Measurements from ENCODE around the gene SCN3B. TPM values are rescaled to one million over a fixed set of nuclear protein-coding genes. Genes with fewer than 3 reads are reported as not detected.

The SCN3B gene
- total RNA-seq, 1 donor from 2014 or later, result 3.2 TPM

DNA sequence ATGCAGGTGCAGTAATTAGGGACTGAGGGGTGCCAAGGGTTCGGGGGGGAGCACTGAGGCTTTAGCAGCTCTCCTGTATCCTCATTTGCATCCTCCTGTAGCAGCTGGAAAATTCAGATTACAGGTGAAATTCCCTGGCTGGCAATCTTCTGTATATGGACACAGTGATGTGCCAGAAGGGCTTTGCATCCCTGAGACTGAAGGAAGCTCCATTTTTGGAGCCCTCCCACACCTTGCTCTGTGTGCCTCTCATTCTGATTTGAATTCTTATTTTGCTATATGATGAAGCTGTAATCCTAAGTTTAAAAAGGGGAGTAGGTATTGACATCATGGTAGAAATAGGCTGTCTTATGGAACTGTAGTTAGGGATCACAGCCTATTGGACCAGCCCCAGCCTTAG lies 46.6 kb downstream of the SCN3B start:
- Histone ChIP-seq H3K27ac (no peak overlapping the region), H3K9me3 (no peaks in the 10 kb centered on the region), H3K27me3 (no peaks in the 10 kb centered on the region), H3K4me1 (no peaks in the 10 kb centered on the region), H3K4me3 (no peak overlapping the region), H3K36me3 (no peaks in the 10 kb centered on the region)
- intact Hi-C loops (cut with DNase I), result no loop called here
- DNase-seq (ENCODE audit: extremely low spot score in 2 of 2), result no peak
- no peak for TF ChIP-seq POLR2AphosphoS5 (IDR thresholded peaks at IDR 0.05; ENCODE audit: insufficient read depth in 1 of 2, low read depth in 1 of 2)

DNA sequence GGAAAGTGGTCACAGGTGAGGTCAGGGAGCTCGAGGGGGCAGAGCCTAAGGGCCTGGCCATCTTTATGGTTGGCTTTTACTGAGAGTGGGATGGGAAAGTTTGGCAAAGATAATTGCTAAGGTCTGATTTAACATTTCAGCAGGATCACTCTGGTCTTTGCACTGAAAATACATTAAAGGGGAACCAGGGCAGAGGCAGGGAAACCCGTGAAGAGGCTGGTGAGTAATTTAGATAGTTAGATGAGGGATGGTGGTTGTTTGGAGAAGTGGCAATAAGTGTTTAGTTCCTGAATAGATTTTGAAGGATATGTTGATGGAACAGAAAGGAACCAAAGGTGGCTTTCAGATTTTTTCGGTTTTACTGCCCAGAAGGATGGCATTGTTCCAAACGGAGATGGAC lies 50.8 kb downstream of the SCN3B start:
- Histone ChIP-seq H3K27me3 (no peaks in the 10 kb centered on the region), H3K4me3 (no peak overlapping the region), H3K9me3 (no peaks in the 10 kb centered on the region), H3K27ac (no peak overlapping the region), H3K4me1 (no peaks in the 10 kb centered on the region), H3K36me3 (no peaks in the 10 kb centered on the region)
- intact Hi-C loops (cut with DNase I), result no loop called here
- no peak for DNase-seq (ENCODE audit: extremely low spot score in 2 of 2)
- TF ChIP-seq, protein P1, sequence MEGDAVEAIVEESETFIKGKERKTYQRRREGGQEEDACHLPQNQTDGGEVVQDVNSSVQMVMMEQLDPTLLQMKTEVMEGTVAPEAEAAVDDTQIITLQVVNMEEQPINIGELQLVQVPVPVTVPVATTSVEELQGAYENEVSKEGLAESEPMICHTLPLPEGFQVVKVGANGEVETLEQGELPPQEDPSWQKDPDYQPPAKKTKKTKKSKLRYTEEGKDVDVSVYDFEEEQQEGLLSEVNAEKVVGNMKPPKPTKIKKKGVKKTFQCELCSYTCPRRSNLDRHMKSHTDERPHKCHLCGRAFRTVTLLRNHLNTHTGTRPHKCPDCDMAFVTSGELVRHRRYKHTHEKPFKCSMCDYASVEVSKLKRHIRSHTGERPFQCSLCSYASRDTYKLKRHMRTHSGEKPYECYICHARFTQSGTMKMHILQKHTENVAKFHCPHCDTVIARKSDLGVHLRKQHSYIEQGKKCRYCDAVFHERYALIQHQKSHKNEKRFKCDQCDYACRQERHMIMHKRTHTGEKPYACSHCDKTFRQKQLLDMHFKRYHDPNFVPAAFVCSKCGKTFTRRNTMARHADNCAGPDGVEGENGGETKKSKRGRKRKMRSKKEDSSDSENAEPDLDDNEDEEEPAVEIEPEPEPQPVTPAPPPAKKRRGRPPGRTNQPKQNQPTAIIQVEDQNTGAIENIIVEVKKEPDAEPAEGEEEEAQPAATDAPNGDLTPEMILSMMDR (IDR thresholded peaks at IDR 0.05), result no peak
- no peak for TF ChIP-seq POLR2AphosphoS5 (IDR thresholded peaks at IDR 0.05; ENCODE audit: insufficient read depth in 1 of 2, low read depth in 1 of 2)
- no peak for TF ChIP-seq POLR2A (IDR thresholded peaks at IDR 0.05)

DNA sequence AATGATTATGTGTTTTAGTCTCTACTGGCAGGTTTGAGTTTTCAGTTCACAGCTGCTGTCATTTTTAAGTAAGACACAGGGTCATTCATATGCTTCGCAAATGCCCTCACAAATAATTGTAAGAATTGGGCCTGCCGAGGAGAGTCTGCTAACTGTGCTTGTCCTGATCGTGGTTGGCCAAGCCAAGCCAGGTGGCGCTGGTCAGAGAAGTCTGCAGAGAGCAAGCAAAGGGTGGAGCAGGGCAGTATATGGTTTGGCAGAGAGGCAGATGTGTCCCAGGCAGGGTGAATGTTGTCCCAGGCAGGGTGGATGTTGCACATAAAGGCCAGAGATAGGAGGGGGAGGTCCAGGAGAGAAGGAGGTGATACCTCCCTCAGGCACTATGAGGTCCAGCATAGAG lies 52.7 kb downstream of the SCN3B start:
- intact Hi-C loops (cut with DNase I), result no loop called here
- TF ChIP-seq, protein P1 (IDR thresholded peaks at IDR 0.05), result no peak
- no peak for TF ChIP-seq POLR2AphosphoS5 (IDR thresholded peaks at IDR 0.05; ENCODE audit: insufficient read depth in 1 of 2, low read depth in 1 of 2)
- no peak for TF ChIP-seq POLR2A (IDR thresholded peaks at IDR 0.05)
- Histone ChIP-seq H3K27ac (no peak overlapping the region), H3K27me3 (no peaks in the 10 kb centered on the region), H3K36me3 (no peaks in the 10 kb centered on the region), H3K9me3 (no peaks in the 10 kb centered on the region), H3K4me3 (no peak overlapping the region), H3K4me1 (no peaks in the 10 kb centered on the region)
- DNase-seq (ENCODE audit: extremely low spot score in 2 of 2), result no peak

DNA sequence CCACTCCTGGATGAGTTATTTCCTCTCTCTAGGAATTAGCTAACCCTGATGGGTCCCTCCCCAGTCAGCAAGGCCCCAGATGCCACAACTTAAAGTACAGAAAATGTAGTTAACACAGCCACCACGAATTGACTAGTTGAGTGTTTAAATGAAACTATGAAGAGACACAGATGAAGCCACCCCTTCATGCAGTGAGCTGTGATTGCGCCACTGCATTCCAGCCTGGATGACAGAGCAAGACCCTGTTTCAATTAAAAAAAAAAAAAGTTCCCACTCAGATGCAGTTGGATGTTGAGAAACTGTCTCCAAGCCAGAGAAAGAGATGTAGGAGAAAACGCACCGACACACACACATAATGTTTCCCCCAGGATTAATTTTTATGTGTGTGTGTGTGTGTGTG lies 53.3 kb downstream of the SCN3B start:
- no peak for DNase-seq (ENCODE audit: extremely low spot score in 2 of 2)
- Histone ChIP-seq H3K9me3 (no peaks in the 10 kb centered on the region), H3K4me3 (no peak overlapping the region), H3K4me1 (no peaks in the 10 kb centered on the region), H3K27me3 (no peaks in the 10 kb centered on the region), H3K36me3 (no peaks in the 10 kb centered on the region), H3K27ac (no peak overlapping the region)
- TF ChIP-seq POLR2A (IDR thresholded peaks at IDR 0.05) (no peak), POLR2AphosphoS5 (IDR thresholded peaks at IDR 0.05; ENCODE audit: insufficient read depth in 1 of 2, low read depth in 1 of 2) (no peak)
- TF ChIP-seq, protein P1 (IDR thresholded peaks at IDR 0.05), result no peak
- intact Hi-C loops (cut with DNase I), result no loop called here

DNA sequence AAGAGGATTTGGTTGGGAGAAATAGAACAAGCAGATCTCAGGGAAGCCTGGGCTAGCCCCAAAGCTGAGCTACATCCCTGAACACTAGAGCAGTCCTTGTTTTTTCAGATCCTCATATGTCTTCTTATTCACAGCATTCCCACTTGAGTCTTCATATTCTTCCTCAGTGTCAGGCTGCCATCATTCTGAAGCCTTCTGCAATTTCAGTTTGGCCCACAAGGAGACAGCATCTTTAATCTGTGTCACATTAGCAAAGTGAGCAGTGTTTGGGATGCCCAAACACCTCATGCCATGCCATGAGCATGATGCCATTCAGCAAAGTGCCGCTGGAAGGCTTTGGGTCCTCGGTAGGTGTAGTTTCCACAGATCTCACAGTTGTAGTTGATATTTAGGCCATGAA lies 56.6 kb downstream of the SCN3B start:
- no peaks in the 10 kb centered on the region for H3K9me3 ChIP-seq
- TF ChIP-seq, protein P1 (IDR thresholded peaks at IDR 0.05), result no peak
- TF ChIP-seq POLR2A (IDR thresholded peaks at IDR 0.05), result no peak
- TF ChIP-seq POLR2AphosphoS5 (IDR thresholded peaks at IDR 0.05; ENCODE audit: insufficient read depth in 1 of 2, low read depth in 1 of 2), result no peak
- H3K27me3 ChIP-seq, result no peaks in the 10 kb centered on the region
- H3K4me3 ChIP-seq, result no peak overlapping the region
- no peak for DNase-seq (ENCODE audit: extremely low spot score in 2 of 2)
- intact Hi-C loops (cut with DNase I), result no loop called here
- no peak overlapping the region for H3K27ac ChIP-seq
- no peaks in the 10 kb centered on the region for H3K4me1 ChIP-seq
- no peaks in the 10 kb centered on the region for H3K36me3 ChIP-seq

DNA sequence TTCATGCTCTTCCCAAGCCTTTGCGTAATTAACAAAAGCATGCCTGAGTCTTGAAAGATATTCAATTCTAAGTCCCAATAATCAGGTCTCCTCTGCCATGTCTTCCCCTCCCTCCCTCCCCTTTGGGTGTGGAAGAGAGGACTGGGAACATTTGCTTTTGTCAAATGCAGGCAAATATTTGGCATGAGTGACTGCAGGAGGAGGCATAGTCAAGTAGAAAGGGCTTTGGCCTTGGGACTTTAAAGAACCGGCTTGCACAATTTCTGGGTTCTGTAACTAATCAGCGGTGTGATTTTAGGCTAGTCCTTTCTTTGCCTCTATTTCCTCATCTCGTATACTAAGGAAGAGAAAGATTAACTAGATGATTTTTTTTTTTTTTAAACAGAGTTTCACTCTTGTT lies 59.5 kb downstream of the SCN3B start:
- no peak overlapping the region for H3K27ac ChIP-seq
- no peaks in the 10 kb centered on the region for H3K9me3 ChIP-seq
- H3K4me3 ChIP-seq, result no peak overlapping the region
- no peak for TF ChIP-seq POLR2A (IDR thresholded peaks at IDR 0.05)
- TF ChIP-seq, protein P1 (IDR thresholded peaks at IDR 0.05), result no peak
- TF ChIP-seq POLR2AphosphoS5 (IDR thresholded peaks at IDR 0.05; ENCODE audit: insufficient read depth in 1 of 2, low read depth in 1 of 2), result no peak
- H3K27me3 ChIP-seq, result no peaks in the 10 kb centered on the region
- peaks cover 7% of the 10 kb centered on the region for H3K4me1 ChIP-seq
- intact Hi-C loops (cut with DNase I), result no loop called here
- H3K36me3 ChIP-seq, result no peaks in the 10 kb centered on the region
- no peak for DNase-seq (ENCODE audit: extremely low spot score in 2 of 2)

All from vagina (tissue), 2 donors.